GM23248 (cell line): ENCODE results near the gene RHOB.

Experiments
- EZH2 ChIP-seq: fragments of 200-600 bp; sonication (generic); IDR thresholded peaks from 2 replicates; pipeline ENCODE4 v1.6.1; 2018; ENCODE audit warnings: antibody characterized with exemption, mild to moderate bottlenecking; ENCODE audit not compliant: insufficient read depth, poor library complexity, severe bottlenecking
- EZH2phosphoT487 ChIP-seq: fragments of 200-600 bp; sonication (generic); IDR thresholded peaks from 2 replicates; pipeline ENCODE4 v1.6.1; 2018; ENCODE audit warnings: antibody characterized with exemption, moderate library complexity, mild to moderate bottlenecking, low read depth; ENCODE audit not compliant: insufficient read depth

DNA sequence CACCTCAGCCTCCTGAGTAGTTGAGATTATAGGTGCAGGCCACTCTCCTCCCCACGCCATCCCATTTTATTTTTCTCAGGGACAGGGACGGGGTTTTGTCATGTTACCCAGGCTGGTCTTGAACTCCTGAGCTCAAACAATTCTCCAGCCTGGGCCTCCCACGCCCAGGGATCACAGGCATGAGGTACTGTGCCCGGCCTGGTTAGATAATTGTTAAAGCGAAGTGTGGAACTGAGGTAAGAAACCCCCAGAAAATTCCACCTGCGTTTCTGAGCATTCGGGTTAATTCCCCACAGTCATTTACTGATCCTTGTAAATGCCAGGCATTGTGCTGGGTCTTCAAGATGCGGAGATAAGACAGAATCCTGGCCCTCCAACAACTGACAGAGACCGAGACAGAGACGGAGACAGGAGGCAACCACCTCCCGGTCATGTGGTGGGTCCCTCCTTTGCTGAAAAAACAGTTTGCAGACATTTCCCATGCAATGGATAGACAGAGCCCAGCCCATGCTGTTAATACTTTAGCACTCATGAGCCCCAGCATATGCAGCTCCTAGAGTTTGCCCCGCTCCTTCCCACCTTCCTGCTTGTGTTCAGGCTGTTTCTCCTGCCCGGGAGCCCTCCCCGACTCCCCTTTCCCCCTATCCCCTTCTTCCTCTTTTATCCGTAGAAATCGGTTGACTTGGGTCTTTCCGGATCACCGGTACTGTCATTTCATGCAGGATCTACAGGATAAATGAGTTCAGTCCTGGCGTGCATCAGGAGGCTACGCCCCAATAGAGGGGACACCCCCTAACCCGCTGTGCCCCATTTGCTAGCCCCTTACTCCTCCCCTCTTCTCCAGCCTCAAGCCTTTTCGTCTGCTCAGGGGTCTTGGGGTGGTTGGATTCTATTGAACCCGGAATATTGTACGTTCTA is 1.6 kb upstream of the RHOB start:
- TF ChIP-seq EZH2 (no peak), EZH2phosphoT487 (no peak)
